DMS53 treated with DMSO at 0.1 percent for 48 hours (cell line): ENCODE data around the gene OSBP2.

Experiments used
- DNase-seq: peaks from one replicate; lab custom pipeline; 2025; ENCODE audit not compliant: unreplicated experiment; lab: John Stamatoyannopoulos, UW

The OSBP2 gene

DNA sequence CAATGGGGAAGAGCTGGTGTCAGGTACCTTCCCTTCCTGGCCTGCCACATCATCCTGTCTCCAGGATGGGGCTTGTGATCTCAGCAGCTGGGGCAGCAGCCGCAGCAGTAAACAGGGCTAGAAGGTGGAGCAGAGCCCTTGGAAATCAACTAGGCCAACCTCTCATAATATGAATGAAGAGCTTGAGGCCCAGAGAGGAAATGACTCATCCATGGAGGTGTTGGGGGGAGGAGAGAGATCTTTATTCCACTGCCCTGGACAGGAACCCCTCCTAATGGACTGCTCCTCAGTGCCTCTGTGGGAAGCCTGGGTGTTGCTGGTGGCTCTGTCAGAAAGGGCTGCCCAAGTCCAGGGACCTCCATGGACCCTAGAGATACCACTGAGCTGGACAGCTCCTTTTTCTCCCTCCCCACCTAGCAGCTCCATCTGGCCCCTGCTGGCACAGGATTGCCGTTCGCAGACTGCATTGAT is 111.8 kb downstream of the OSBP2 start:
- peak; percentile 70 for DNase-seq

GRCh38 chr22:30809086-30809485 is 114.4 kb downstream of the OSBP2 start:
- DNase-seq: no peak

DNA sequence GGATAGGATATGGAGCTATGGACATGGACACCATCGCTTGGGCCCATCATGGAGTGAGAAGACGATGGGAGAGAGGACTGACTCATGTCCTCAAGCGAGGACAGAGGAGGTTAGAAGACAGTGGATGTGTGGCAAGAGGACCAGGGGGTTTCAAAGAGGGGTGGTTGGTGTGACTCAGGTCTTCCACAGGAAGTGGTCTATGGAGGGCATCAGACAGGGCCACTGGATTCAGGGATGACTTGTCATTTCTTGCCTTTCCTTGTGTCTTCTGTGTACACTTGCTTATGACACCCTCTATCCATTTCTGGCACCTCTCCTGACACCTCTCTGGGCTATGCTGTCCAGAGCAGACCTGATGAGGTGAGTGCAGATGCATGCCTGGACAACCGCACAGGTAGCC is 115.4 kb downstream of the OSBP2 start:
- DNase-seq: no peak

- no peak for DNase-seq
Measured at GRCh38 chr22:30813936-30814335, 119.3 kb downstream of the OSBP2 start.

DNA sequence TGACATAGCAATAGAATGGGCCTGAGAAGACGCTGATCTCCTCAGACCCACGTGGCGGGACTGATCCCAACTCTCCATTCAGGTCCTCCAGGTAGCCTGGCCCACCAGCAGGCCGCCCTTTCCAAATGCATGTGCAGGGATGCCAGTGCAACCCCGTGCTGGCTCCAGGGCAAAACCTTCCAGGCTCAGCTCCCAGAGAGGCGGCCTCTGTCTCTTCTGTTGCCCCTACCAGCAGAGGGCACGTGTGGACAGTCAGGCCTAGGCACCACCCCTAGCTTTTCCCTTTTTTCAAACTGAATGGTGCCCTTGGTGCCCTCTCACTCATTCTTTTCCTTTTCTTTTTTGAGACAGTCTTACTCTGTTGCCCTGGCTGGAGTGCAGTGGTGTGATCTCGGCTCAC is 121.7 kb downstream of the OSBP2 start:
- no peak for DNase-seq

- no peak for DNase-seq
Measured at GRCh38 chr22:30821381-30821780, 126.7 kb downstream of the OSBP2 start.

GRCh38 chr22:30821863-30822215 is 127.2 kb downstream of the OSBP2 start:
- DNase-seq: no peak

DNA sequence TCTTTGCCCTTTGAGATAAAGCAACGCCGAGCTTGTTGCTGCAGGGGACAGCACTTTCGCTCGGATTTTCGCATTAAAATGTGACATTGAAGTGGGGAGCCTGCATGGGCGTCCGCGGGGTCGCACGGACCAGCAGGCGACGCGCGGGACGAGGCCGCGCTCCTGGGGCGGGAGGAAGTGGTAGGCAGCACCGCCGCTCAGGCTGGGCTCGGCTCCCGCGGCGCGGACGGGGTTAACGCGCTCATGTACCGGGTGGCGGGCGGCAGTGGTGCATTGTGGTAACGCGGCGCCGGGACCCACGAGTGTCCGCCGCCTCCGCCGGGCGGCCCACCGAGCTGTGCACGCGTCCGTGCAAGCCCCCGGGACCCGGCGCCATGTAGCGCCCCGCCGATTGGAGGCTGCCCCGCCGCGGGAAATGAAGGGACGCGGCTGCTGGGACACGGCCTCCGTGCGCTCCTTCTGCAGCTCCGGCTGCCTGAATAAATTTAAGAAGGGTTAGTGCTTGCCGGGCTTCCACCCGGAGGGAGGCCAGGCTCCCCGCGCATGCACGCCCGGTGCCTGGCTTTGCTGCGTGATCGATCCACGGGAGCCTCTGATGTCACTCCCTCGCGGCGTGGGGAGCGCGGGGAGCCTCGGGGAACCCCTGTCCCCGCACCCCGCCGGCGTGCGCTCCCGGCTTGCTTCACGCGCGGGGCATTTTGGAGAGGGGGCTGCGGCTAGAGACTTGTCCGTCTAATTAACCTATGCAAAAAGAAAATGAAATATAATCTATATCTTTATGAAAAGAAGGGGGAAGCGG is 127.7 kb downstream of the OSBP2 start:
- DNase-seq: no peak

GRCh38 chr22:30823015-30823370 is 128.3 kb downstream of the OSBP2 start:
- DNase-seq: no peak

GRCh38 chr22:30824096-30824495 is 129.4 kb downstream of the OSBP2 start:
- DNase-seq: no peak

DNA sequence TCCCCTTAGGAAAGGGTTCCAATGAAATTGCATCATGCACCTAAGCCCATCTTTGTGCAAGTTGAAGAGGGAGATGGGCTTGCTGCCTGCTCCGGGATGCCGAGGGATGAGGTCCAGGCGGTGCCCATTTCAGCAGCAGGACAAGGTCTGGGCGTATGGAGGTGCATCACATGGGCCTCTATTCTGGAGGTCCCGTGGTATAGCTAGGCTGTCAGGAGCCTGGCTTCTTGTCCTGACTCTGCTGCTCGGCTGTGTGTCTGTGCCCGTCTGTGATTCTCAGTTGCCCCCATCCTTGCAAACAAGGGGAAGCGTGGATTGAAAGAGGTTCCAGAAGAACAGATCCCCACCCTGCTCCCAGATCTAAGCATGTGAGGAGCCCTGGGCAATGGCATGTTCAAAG is 130.0 kb downstream of the OSBP2 start:
- DNase-seq: no peak

GRCh38 chr22:30825711-30826505 is 131.2 kb downstream of the OSBP2 start:
- DNase-seq: no peak

DNA sequence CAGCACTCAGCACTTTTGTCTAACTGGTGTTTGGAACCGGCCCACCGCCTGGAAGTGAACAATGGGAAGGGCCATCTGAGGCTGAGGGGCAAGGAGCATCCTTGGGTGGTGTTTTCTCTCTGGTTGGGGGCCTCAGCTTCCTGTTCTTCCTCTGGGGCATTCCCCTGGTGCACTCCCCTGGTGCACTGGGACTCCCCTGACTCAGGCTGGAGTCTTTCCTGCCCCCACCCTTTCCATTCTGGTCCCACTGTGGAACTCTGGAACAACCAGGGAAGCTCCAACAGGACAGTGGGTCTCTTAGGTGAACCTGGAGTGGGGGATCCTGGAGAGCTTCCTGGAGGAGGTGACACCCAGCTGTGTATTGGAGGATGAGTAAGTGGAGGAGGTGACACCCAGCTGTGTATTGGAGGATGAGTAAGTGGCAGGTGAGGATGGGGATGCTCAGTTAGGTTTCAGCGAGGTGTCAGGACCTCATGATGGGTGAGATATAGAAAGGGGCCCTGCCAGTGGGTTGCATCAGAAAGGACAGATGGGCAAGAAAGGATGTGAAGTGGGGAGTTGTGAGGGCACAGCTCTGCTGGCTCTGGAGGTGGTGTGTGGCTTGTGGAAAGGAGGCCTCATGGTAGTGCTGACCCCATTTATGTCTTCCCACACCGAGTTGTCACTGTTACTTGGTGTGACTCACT is 132.1 kb downstream of the OSBP2 start:
- DNase-seq: no peak

DNA sequence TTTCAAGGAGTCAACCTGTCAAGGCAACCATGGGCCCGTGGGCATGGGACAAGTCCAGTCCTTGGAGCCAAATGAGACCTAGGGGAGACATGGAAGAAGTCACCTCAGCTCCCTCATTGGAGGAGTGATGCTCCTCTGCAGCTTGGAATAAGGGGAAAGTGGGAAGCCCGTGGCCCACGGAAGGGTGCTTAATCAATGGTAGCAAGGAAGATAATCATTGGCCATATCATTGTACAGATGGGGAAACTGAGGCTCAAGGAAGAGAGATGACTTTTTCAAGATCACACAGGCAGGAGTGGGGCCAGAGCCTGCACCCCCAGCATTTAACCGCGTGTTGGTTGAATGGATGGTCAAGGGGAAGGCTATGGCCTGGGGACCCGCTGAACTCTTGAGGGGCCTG is 133.0 kb downstream of the OSBP2 start:
- DNase-seq: no peak

DNA sequence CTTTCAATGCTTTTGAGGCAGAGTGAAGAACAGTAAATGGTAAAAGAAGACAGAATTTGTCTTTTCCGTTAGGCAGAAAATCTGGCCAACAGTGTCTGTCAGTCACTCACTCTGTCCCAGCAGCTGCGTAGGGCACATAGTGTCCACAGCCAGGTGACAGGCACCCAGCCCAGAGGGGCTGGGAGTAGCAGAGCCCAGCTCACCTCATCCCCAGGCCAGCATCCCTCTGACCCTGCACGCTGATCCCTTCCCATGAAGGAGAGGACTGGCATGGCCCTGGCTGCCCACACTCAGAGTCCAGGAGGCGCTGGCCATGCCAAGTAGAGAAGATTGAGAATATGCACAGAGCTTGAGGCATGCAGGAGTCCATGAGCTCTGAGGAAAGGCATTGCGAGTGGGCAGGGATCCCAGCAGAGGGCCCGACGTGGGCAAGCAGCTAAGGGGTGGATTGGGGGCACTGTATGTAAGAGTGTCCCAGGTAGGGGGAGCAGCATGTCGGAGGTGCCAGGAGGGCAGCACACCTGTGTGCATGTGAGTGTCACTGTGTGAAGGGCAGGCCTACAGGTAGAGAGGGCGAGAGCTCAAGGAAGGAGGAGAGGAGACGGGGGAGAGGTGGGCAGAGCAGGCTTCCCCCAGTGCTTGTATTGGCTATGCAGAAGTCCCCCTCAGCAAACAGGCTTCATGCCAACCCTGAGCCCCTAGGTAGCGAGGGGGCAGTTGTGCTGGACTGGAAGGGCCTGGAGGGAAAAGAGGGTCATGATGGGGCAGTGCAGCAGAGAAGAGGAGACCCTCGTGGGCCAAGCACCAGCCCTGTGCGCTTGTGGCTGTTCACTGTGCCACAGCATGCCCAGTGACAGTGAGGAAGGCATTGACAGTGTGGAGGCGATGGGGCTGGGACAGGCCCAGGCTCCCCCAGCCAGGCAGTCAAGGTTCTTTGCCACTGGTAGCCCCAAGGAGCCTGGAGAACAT is 133.8 kb downstream of the OSBP2 start:
- DNase-seq: no peak

DNA sequence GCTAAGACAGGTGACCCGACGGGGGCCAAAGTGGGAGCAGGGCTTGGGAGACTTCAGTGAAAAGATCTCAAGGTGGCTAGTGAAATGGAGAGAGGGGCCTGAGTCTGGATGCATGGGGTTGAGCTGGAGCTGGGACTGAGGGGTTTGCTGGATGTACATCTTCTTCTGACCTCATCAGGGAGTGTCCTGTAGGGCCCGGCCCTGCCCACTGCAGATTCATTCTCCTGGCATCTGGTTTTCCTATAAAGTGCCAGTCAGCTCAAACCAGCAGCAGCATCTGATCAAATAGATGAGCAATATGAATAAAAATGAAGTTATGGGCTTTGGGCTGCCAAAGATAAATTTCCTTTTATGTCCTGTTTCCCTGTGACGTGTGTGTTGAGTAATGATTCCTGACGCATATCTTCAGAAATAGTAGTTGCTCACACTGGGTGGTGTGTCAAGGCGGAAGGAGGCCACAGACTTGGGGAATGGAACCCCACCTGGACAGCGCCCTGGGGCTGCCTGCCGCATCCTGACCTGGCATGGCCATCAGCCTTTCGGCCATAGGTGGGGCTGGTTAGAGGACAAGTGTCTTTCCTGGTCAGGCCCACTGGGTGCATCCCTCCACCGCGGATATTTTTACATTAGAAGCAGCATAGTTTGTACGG is 135.4 kb downstream of the OSBP2 start:
- no peak for DNase-seq

DNA sequence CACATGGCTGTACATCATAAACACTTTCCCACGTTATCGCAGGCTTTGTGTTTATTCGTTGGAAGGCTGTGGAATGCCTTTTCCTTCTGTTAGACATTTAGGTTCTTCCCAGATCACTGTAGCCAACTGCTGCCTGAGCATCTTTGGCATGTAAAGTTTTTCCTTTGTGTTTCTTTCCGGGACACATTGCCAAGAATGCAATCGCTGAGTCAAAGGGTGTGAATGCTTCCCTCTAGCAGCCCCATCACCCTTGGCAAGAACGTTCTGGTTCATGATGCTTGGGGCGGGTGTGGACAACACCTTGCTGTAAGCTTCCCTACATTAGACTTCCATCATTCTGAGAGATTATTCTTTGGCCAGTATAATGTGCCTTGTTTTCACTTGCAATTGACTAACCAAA is 136.2 kb downstream of the OSBP2 start:
- DNase-seq: no peak

DNA sequence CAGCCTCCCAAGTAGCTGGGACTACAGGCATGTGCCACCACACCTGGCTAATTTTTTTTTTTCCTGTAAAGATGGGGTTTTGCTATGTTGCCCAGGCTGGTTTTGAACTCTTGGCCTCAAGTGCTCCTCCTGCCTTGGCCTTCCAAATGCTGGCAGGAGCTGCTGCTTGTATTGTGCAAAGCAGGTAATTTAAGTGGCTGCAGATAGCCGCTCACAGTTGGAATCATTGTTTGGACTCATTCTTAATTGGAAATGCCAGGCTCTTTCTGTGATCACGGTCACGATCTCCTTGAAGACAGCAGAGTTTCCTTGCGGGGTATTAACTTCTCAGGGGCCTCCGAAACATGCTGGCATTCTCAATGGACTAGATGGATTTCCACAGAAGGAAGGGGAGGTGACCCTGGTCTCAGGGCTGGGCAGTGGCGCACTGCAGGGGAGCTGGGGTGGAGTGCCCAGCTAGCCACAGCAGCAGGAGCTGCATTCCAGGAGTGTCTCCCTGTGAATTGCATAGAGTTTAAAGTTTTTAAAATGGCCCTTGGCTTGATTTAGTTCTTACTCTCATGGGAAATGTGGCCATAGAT is 137.8 kb downstream of the OSBP2 start:
- no peak for DNase-seq

DNA sequence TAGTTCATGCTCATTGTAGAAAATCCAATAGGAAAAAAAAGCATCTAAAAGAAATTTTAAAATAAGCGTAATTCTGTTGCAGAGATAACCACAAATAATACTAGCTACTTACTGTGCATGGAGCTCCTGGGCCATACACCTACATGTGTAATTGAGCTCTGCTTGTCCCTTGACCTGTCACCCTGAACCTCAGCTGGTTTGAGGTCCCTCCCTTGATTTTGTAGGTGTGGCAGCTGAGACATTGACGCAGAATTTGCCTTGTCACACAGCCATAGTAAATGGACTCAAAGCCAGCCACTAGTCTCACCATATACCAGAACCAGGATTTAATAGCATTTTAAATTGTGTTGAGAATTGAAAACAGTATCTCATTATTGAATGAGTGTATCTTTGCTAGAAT is 138.6 kb downstream of the OSBP2 start:
- DNase-seq: no peak

- DNase-seq: no peak
Measured at GRCh38 chr22:30837531-30837930, 142.9 kb downstream of the OSBP2 start.
